Activated CD4-positive, CD25-positive, alpha-beta regulatory T cell treated with anti-CD3 and anti-CD28 coated beads, Interleukin-2, amount 50 U/mL, for 16 hours (primary cell): ENCODE results near the gene ANXA6.

Experiments
- DNase-seq: peaks from one replicate; pipeline ENCODE4 v3.0.0-alpha.2; 2020; ENCODE audit warnings: low read depth, low spot score

ANXA6 gene

DNA sequence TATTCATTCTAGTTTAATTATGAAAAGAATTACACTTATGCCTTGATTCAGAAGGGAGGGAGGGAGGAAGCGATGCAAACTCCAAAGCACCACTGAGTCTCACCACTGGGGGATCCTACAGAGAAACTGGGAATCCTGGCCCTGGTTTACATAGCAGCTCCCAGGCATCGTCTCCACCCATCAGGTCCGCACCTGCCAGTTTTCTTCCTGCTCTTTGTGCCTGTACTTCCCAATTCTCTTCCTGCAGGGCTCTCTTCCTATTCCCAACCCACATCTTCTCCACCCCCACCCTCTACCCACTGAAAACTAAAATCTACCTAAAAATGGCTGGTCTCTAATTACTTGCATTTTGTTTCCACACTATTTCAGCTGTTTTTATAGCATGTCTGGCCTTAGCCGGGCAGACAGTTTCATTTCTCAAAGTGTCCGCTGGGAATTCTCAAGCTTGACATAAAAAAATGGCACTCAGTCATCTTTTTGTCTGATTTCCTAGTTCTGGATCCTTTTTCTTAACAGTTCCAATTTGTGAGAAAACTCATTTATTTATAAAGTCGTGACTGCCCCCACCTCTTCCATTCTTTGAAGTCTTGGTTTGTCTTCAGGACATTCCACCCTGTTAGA lies 75.2 kb downstream of the ANXA6 start:
- DNase-seq: no peak

DNA sequence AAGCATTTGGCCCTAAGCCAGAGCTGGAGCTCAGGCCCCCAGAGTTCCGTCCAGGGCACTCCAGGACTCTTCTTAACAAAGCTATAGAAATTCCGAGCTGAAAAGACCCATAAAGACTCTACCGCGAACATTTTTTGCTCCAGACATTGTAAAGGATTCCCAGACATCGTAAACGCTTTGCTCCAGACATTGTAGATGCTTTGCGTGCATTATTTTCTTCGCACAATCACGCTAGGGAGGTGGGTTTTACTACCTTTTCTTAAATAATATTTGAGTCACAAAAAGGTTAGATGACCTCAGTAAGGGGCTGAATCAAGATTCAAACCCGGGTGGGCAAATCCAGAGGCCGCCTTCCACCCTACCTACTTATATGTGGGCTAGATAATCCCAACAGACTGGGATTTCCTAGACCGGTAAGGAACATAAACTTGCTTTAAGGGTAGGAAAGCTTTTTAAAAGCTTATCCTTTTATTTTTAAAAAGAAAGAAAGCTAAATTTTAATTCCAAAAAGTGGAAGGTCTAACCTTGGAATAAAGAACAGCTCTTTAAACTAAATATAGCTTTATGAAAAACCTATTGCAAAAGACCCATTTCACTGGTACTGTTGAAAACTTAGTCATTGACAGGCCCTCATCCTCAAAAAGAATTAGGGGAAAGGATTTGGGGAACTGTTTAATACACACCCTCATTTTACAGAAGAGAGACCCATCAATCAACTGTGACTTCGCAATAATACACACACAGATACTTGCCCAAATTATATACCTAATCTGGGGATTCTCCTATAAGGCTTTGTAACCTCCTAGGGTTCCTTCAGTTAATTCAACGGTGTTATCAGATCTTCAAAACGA lies 75.9 kb downstream of the ANXA6 start:
- DNase-seq: no peak

GRCh38 chr5:151080613-151081430 lies 76.8 kb downstream of the ANXA6 start, which contains the start of gene TNIP1:
Gene TNIP1 (minus strand): TSS chr5:151081034. CDS start chr5:151065095, 15,939 bp downstream.
- DNase-seq: peak; percentile 84

- DNase-seq: no peak
These were observed 77.6 kb downstream of the ANXA6 start for GRCh38 chr5:151079838-151080612.

- DNase-seq: peak; percentile 59
These were observed 78.9 kb downstream of the ANXA6 start for GRCh38 chr5:151078490-151079262.

GRCh38 chr5:151077967-151078366 lies 79.6 kb downstream of the ANXA6 start:
- no peak for DNase-seq

- DNase-seq: no peak
These were observed 80.2 kb downstream of the ANXA6 start for GRCh38 chr5:151077419-151077818.

DNA sequence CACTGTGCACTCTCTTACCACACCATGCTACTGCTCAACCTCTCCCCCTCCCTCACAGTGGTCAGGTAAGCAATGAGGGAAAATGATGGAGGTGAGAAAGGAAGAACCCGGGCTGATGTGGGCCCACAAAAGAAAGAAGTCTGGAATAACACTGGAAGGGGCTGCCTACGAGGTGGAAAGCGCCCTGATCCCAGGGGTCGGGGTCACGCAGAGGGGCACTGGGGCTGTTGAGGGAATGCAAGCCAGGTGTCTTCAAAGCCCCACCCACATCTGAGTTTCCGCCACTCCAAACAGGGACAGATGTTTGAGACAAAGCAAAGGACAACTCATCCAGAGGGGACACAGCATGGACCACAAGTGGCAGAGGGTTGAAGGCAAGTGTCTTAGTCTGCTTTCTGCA lies 81.0 kb downstream of the ANXA6 start:
- DNase-seq: no peak

GRCh38 chr5:151075698-151076331 lies 81.8 kb downstream of the ANXA6 start:
- no peak for DNase-seq

DNA sequence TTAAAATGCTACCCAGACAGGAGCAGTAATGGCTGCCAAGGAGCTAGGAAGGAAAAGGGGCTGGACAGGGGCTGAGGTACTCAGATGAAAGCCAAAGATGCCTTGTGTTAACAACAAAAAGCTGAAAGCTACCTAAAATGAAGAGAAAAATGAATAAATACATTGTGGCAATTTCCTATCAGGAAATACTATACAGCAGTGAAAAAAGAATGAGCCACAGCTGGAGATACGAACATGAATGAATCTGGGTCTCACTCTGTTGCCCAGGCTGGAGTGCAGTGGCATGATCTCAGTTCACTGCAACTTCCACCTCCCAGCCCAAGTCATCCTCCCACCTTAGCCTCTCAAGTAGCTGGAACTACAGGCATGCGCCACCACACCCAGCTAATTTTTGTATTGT lies 83.0 kb downstream of the ANXA6 start:
- DNase-seq: no peak

DNA sequence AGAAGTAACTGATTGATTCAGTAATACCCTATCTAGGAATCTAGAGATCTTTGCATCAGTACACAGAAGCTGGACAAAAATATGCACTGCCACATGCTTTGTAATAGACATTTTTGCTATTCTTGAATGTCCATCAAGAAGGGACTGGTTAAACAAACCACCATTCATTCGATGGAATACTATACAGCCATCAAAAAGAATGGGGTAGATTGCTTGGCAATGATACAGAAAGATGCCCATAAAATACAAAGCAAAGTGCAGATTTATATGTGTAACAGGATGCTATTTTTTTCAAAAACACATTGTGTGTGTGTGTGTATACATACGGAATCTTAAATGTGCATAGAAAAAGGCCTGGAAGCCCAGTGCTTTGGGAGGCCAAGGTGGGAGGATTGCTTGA lies 84.3 kb downstream of the ANXA6 start:
- DNase-seq: no peak

- DNase-seq: no peak
These were observed 85.0 kb downstream of the ANXA6 start for GRCh38 chr5:151072630-151073025.

DNA sequence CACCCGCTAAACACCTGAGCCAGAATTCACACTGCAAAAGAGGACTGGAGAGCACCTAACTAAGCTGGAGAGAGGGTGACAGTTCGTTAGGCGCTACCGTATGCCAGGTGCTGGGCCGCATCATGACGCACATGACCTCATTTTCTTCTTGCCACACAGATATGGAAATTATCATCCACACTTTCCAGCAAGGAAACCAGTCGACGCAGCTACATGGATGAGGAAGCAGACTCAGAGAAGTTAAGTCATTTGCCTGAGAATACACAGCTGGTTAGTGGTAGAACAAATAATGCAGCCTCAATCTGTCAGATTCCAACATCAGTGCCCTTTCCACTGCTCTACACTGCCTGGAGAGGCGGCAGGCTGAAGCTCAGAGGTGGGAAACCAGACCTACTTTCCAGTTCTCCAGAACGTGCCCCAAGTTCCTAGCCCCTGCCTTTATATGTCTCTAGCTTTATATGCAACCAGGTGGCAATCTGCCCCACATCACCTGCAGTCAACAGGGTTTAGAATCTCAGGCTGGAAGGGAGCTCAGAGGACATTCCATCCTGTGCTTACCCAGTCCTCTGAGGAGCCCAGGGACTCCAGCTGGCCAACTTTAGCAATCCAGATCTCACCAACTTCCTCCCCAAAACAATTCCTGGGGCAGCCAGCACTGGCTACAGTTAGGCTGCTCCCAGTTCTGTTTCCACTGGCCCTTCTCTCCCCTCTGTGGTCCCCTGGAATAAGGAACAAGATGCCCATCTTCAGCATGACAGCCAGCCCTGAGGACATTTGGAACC lies 85.5 kb downstream of the ANXA6 start:
- no peak for DNase-seq

DNA sequence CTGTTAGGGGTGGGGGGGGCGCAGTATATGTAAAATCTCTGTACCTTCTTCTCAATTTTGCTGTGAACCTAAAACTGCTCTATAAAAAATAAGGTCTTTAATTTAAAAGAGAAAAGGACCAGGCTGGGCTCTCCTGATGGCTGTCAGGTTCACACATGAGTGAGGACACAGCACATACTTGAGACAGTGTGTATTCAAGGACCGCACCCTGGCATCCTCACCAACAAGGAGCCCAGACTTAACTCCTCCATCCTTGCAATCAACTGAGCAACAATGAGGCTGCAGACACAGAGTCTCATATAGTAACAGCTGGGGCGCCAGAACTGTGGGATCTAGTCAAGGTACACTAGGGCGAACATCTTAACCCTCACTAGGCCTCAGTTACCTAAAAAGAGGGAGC lies 86.6 kb downstream of the ANXA6 start:
- DNase-seq: no peak

GRCh38 chr5:151070449-151070848 lies 87.1 kb downstream of the ANXA6 start:
- DNase-seq: no peak

DNA sequence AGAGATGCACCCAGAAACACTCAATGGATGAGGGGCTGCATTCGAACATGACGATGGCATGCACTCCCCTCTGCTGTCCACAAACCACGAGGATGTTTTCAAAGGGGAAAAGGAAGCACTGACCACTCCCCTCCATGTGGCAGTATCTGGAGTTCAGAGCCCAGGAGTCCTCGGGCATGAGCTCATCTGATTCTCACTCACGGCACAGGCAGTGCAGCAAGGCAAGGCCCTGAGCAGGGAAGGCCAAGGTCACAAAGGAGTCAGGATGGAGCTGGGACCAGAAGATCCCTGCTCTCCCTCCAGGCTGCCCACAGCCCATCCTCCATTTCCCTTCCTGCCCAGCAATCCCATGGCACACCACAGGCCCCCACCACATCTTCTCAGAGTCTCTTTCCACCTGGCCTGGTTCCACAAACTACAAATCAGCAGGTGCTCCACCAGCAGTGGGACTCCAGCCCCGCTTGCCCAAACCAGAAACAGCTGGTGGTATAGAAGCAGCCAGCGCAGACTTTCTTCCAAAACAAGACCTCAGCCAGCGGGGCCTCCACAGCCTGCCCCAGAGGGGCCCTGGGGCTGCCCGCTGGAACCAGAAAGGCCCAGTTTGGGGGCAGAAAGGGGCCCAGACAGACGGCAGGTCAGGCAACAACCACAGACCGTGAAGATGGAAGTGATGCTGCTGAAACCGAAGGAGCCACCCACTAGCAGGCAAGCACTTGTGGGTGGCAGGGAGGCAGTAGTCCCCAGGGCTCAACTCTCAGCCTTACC lies 89.0 kb downstream of the ANXA6 start:
- no peak for DNase-seq

GRCh38 chr5:151067632-151068432 lies 89.7 kb downstream of the ANXA6 start:
- DNase-seq: no peak

- DNase-seq: no peak
These were observed 90.7 kb downstream of the ANXA6 start for GRCh38 chr5:151066920-151067319.
